ENCODE results near the gene PAX9. TPM values are rescaled to one million over a fixed set of nuclear protein-coding genes. Genes with fewer than 3 reads are reported as not detected.
A peak's percentile ranks its signal among the peaks of the same experiment; 100 is the strongest.

The PAX9 gene
- total and polyA plus RNA-seq, 7 donors, result 0.13 to 1.4 (median 0.47) TPM

- no peaks in the 10 kb centered on the region for H3K36me3 ChIP-seq (ENCODE audit: insufficient read depth in 1 of 2, low read depth in 1 of 2)
- DNase-seq, result no peak
- intact Hi-C loops (cut with DNase I), result no loop called here
- H3K9me3 ChIP-seq, result no peaks in the 10 kb centered on the region
- no peak for ATAC-seq
- H3K4me1 ChIP-seq, result peaks cover 25% of the 10 kb centered on the region
- H3K27ac ChIP-seq, result peak overlapping the region; percentile 4
- peak overlapping the region; percentile 42 for H3K4me3 ChIP-seq
- TF ChIP-seq CTCF (IDR thresholded peaks at IDR 0.05), result no peak
- peaks cover 6 to 99% (median 36%) of the 10 kb centered on the region in 3 donors for H3K27me3 ChIP-seq (ENCODE audit: insufficient read depth in 3 of 3, low read length in 2 of 3)
- 8 to 11% (median 9%) methylated on average over 63 to 68 of the region's 68 CpGs for WGBS, 3 donors
Measured at GRCh38 chr14:36666416-36667206, 5.0 kb downstream of the PAX9 start.

- Histone ChIP-seq H3K27ac (no peak overlapping the region), H3K4me3 (peak overlapping the region; percentile 42), H3K4me1 (peaks cover 18% of the 10 kb centered on the region), H3K9me3 (no peaks in the 10 kb centered on the region), H3K36me3 (ENCODE audit: insufficient read depth in 1 of 2, low read depth in 1 of 2) (no peaks in the 10 kb centered on the region), H3K27me3 (ENCODE audit: insufficient read depth in 3 of 3, low read length in 2 of 3) (peaks cover 6 to 91% (median 28%) of the 10 kb centered on the region in 3 donors)
- 22 to 29% (median 24%) methylated on average over 4 of the region's 4 CpGs for WGBS, 3 donors
- intact Hi-C loops (cut with DNase I), result no loop called here
- TF ChIP-seq CTCF (IDR thresholded peaks at IDR 0.05), result no peak
- no peak for DNase-seq
- no peak for ATAC-seq
Measured at GRCh38 chr14:36667679-36668078, 6.0 kb downstream of the PAX9 start.

- Histone ChIP-seq H3K4me1 (peaks cover 4% of the 10 kb centered on the region), H3K27me3 (ENCODE audit: insufficient read depth in 3 of 3, low read length in 2 of 3) (peaks cover 8 to 69% (median 12%) of the 10 kb centered on the region in 3 donors), H3K9me3 (no peaks in the 10 kb centered on the region), H3K4me3 (no peak overlapping the region), H3K27ac (no peak overlapping the region), H3K36me3 (ENCODE audit: insufficient read depth in 1 of 2, low read depth in 1 of 2) (no peaks in the 10 kb centered on the region)
- intact Hi-C loops (cut with DNase I), result no loop called here
- no peak for TF ChIP-seq CTCF (IDR thresholded peaks at IDR 0.05)
- WGBS, 3 donors, result 55 to 60% (median 56%) methylated on average over 3 of the region's 3 CpGs
- DNase-seq (no peak), ATAC-seq (no peak)
Measured at GRCh38 chr14:36671149-36671548, 9.5 kb downstream of the PAX9 start.

- DNase-seq (no peak), ATAC-seq (no peak)
- Histone ChIP-seq H3K4me1 (no peaks in the 10 kb centered on the region), H3K27ac (no peak overlapping the region), H3K9me3 (no peaks in the 10 kb centered on the region), H3K36me3 (ENCODE audit: insufficient read depth in 1 of 2, low read depth in 1 of 2) (no peaks in the 10 kb centered on the region), H3K27me3 (ENCODE audit: insufficient read depth in 3 of 3, low read length in 2 of 3) (peaks cover 4 to 60% (median 8%) of the 10 kb centered on the region in 3 donors), H3K4me3 (no peak overlapping the region)
- intact Hi-C loops (cut with DNase I), result no loop called here
- TF ChIP-seq CTCF (IDR thresholded peaks at IDR 0.05), result no peak
- WGBS, 3 donors, result 66 to 83% (median 70%) methylated on average over 4 of the region's 4 CpGs
Measured at GRCh38 chr14:36672095-36672494, 10.4 kb downstream of the PAX9 start.
